Activated B cell treated with CpG ODN at 0.5 μM for 24 hours (primary cell): Measurements from ENCODE around the gene CLCF1. TPM values are rescaled to one million over a fixed set of nuclear protein-coding genes. Genes with fewer than 3 reads are reported as not detected.
A peak's percentile ranks its signal among the peaks of the same experiment; 100 is the strongest.

Experiments used
- ATAC-seq: fragments of 200-7000 bp; cut with Tn5 transposase; one replicate; pipeline ENCODE4 v1.10.0; 2021; ENCODE audit warnings: low read depth, mild to moderate bottlenecking, moderate library complexity
- CTCF ChIA-PET: fragments of 350-600 bp; sonication (Branson Sonifier 250); formaldehyde crosslinking; loops from one replicate; lab custom pipeline; 2021; ENCODE audit warnings: antibody characterized with exemption; lab: Charles Lee
- POLR2A ChIA-PET: fragments of 350-600 bp; sonication (Branson Sonifier 250); formaldehyde crosslinking; loops from one replicate; lab custom pipeline; 2021; ENCODE audit warnings: antibody characterized with exemption; lab: Charles Lee
- DNase-seq: peaks from one replicate; pipeline ENCODE4 v3.0.0; 2022
- H3K27ac Mint-ChIP-seq: one replicate; pipeline ENCODE4 v1.8.0; 2020; ENCODE audit warnings: mixed read lengths
- H3K27me3 Mint-ChIP-seq: one replicate; pipeline ENCODE4 v1.8.0; 2021; ENCODE audit warnings: mixed read lengths
- H3K36me3 Mint-ChIP-seq: one replicate; pipeline ENCODE4 v1.8.0; 2021; ENCODE audit warnings: low read depth, mixed read lengths
- H3K4me1 Mint-ChIP-seq: one replicate; pipeline ENCODE4 v1.8.0; 2021; ENCODE audit warnings: mixed read lengths
- H3K4me3 Mint-ChIP-seq: one replicate; pipeline ENCODE4 v1.8.0; 2020; ENCODE audit warnings: mild to moderate bottlenecking, mixed read lengths
- H3K9me3 Mint-ChIP-seq: one replicate; pipeline ENCODE4 v1.8.0; 2020; ENCODE audit warnings: mixed read lengths
- intact Hi-C: fragments of 100-400 bp; cut with micrococcal nuclease; formaldehyde crosslinking; loops from one replicate; pipeline ENCODE4 v1.15.1; 2024
- total RNA-seq: library from RNA; stranded (reverse); gene quantifications from 2 replicates; pipeline ENCODE4 v1.2.3, GENCODE V29; 2022
- TF ChIP-seq, protein P1 (sequence below): fragments of 200-600 bp; IDR thresholded peaks from one replicate; pipeline ENCODE4 v1.8.0; 2022; ENCODE audit warnings: antibody characterized with exemption, mild to moderate bottlenecking

CLCF1 gene
- total RNA-seq, 1 donor from 2014 or later = 30.7 TPM

DNA sequence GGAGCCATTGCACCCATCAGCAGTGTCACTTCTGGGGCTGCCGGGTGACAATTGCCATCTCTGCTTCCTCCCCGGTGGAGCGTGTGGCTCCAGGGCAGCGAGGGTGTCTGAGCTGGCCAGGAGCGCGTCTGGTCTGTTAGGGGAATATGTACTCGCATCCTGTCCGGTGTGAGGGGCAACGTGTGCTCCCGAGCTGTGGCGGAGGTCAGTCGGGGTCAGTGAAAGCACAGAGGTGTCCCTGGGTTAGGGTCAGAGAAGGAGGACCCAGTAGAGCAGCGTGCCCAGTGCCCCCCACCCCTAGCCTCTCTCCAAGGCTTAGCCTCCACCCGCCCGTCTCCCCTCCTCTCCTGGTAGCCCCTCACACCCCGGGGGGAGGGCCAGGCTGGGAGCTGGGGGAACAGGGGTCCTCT is 1.5 kb downstream of the CLCF1 start:
- Mint-ChIP-seq H3K4me3 (peak overlapping the region; percentile 90), H3K4me1 (peaks cover 67% of the 10 kb centered on the region), H3K27me3 (no peaks in the 10 kb centered on the region), H3K9me3 (no peaks in the 10 kb centered on the region), H3K36me3 (peaks cover 29% of the 10 kb centered on the region), H3K27ac (peak overlapping the region; percentile 87)
- ATAC-seq (peak; percentile 1), DNase-seq (no peak)
- intact Hi-C loops = no loop called here
- ChIA-PET CTCF (interaction anchor here (1.4 to 22.6 kb wide), 6 partner anchors 10 to 104 kb away, joined by 3 to 735 read pairs (median 26); partner anchors contain the start of genes POLD4 and RAD9A), POLR2A (interaction anchor here (0.5 to 26.4 kb wide), 11 partner anchors 5 to 132 kb away, joined by 3 to 1307 read pairs (median 8); partner anchors contain the start of genes CLCF1, POLD4 and RAD9A)
- TF ChIP-seq, protein P1, sequence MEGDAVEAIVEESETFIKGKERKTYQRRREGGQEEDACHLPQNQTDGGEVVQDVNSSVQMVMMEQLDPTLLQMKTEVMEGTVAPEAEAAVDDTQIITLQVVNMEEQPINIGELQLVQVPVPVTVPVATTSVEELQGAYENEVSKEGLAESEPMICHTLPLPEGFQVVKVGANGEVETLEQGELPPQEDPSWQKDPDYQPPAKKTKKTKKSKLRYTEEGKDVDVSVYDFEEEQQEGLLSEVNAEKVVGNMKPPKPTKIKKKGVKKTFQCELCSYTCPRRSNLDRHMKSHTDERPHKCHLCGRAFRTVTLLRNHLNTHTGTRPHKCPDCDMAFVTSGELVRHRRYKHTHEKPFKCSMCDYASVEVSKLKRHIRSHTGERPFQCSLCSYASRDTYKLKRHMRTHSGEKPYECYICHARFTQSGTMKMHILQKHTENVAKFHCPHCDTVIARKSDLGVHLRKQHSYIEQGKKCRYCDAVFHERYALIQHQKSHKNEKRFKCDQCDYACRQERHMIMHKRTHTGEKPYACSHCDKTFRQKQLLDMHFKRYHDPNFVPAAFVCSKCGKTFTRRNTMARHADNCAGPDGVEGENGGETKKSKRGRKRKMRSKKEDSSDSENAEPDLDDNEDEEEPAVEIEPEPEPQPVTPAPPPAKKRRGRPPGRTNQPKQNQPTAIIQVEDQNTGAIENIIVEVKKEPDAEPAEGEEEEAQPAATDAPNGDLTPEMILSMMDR = no peak

DNA sequence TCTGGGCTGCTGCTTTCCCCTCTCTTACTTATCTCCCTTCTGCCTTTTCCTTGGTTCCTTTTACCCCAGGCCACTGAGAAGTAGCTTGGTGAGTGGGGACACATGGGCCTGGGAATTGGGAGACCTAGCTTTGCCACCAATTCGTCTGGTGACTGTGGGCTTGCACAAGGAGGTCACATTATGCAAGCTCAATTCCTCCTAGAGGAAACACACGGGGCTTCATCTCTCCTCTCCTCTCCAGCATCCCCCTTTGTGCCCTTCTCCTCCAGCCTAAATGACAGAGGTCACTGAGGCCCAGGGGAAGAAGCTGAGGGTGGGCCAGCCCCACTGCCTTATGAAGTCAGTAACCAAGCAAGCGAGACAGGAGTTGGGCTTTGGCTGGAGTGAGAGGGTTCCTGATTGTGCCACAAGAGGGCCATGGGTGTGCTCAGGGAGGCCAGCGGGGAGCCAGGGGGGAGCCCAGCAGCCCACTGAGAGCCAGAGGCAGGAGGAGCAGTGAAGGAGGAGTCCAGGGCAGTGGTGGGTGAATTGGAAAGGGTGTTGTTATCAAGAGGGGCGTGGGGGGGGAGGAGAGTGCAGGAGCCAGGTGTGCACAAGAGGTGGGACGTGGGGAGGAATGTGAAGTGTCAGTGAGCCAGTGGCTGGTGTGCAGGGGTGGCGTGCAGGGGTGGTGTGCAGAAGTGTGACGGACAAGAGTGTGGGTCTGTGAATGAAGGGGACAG is 2.0 kb downstream of the CLCF1 start:
- TF ChIP-seq, protein P1 = no peak
- Mint-ChIP-seq H3K36me3 (peaks cover 30% of the 10 kb centered on the region), H3K4me1 (peaks cover 72% of the 10 kb centered on the region), H3K27me3 (no peaks in the 10 kb centered on the region), H3K27ac (peak overlapping the region; percentile 87), H3K9me3 (no peaks in the 10 kb centered on the region), H3K4me3 (peak overlapping the region; percentile 90)
- no peak for DNase-seq
- ATAC-seq = peak; percentile 19
- POLR2A ChIA-PET = interaction anchor here (0.6 to 26.4 kb wide), 14 partner anchors 5 to 1295 kb away, joined by 3 to 1307 read pairs (median 6); partner anchors contain the start of genes ANKRD13D, CLCF1, POLD4 and RAD9A
- intact Hi-C loops = no loop called here
- CTCF ChIA-PET = interaction anchor here (1.1 to 22.6 kb wide), 7 partner anchors 10 to 109 kb away, joined by 3 to 735 read pairs (median 21); partner anchors contain the start of genes POLD4 and RAD9A

DNA sequence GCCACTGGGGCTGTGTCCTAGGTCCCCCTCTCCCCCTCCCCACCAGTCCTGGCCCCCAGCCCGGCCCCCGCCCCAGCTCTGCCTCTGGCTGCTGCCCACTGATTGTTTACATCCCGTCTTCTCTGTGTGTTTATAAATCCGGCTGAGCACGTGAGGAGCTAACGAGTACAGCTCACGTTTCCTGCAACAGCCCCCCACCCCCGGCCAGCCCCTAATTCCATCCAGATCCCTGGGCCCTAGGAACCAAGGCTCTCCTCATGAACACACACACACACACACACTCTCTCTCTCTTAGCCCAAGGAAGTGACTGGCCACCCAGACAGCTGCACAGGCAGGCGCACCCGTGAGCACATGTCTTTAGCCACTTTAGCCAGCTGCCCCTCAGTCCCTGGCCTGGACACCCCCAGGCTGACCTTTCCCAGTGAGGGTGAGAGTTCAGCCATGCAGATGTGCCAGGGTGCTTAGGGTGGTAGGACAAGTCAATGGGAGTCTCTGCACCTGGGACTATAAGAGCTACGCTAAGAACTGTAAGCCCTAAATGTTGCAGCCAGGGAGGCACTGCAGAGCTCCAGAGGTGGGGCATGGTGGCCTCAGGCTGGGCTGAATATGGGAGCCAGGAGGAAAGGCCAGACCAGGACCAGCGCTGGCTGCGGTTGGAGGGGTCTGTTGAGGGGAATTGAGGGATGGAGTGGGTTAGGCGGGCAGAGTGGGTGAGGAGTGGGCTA is 2.9 kb downstream of the CLCF1 start:
- Mint-ChIP-seq H3K27me3 (no peaks in the 10 kb centered on the region), H3K4me1 (peaks cover 77% of the 10 kb centered on the region), H3K9me3 (no peaks in the 10 kb centered on the region), H3K4me3 (peak overlapping the region; percentile 77), H3K27ac (peak overlapping the region; percentile 60), H3K36me3 (peaks cover 39% of the 10 kb centered on the region)
- ATAC-seq = no peak
- CTCF ChIA-PET = interaction anchor here (1.1 to 22.6 kb wide), 7 partner anchors 9 to 108 kb away, joined by 3 to 735 read pairs (median 21); partner anchors contain the start of genes POLD4 and RAD9A
- no peak for DNase-seq
- TF ChIP-seq, protein P1 = no peak
- intact Hi-C loops = no loop called here
- POLR2A ChIA-PET = interaction anchor here (0.6 to 26.4 kb wide), 19 partner anchors 6 to 851 kb away, joined by 3 to 1307 read pairs (median 6); partner anchors contain the start of genes ANKRD13D, CLCF1, PITPNM1 and POLD4

- Mint-ChIP-seq H3K9me3 (no peaks in the 10 kb centered on the region), H3K27ac (peak overlapping the region; percentile 66), H3K4me1 (peaks cover 81% of the 10 kb centered on the region), H3K27me3 (no peaks in the 10 kb centered on the region), H3K36me3 (peaks cover 45% of the 10 kb centered on the region), H3K4me3 (peak overlapping the region; percentile 77)
- no peak for DNase-seq
- ChIA-PET CTCF (interaction anchor here (0.8 to 22.6 kb wide), 6 partner anchors 8 to 1057 kb away, joined by 3 to 735 read pairs (median 26); partner anchors contain the start of gene POLD4), POLR2A (interaction anchor here (0.7 to 26.4 kb wide), 15 partner anchors 7 to 747 kb away, joined by 3 to 1307 read pairs (median 5); partner anchors contain the start of genes ANKRD13D, CLCF1, PITPNM1 and POLD4)
- intact Hi-C loops = no loop called here
- no peak for ATAC-seq
- TF ChIP-seq, protein P1 = no peak
Measured at GRCh38 chr11:67369801-67370284, 3.6 kb downstream of the CLCF1 start.
